HG03097 (cell line): Measurements from ENCODE around the gene SMTN.
A peak's percentile ranks its signal among the peaks of the same experiment; 100 is the strongest.
"Not testable (repeated sequence)": the region's sequence is repeated elsewhere in the genome, so short reads cannot be mapped to it uniquely, and the experiment has no call there.

Experiments
- ATAC-seq: cut with Tn5 transposase; IDR thresholded peaks from one replicate; pipeline ENCODE4 v1.9.1; 2021; ENCODE audit not compliant: unreplicated experiment, low FRiP score

Gene SMTN

DNA sequence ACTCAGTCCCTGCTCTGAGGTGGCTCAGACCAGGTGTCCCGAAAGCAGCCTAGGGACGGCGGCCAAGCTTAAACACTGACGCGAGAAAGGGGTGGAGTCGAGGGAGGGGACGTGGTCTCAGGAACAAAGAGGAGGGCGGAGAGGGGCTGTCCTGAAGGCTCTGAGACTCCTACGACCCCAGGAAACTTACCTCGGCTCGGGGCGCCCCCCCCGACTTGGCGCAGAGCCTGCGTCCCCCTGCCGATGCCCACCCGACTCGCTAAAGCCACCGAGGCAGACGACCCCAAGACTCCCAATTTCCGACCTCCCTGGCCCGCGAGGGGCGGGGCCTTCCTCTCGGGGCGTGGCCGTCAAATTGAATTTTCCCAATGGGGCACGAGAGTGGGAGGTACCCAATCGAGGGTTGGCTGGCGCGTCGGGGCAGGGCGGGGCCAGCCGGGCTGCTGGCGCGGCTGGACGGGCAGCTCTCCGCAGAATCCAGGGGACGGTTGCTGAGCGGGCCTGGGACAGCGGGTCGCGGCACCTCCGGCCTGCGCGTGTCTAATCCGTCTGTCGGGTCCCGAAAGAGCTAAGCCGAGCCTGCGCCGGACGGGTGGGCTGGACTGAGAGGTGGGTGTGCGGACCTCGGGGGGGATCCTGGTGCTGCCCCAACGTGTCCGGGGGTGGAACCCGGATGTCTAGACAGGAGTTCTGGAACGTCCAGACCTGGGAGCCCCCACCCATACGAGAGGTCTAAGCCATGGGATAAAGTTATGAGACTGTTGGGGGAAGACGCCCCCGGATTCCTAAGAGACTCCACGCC, at the start of gene SMTN:
SMTN (plus strand) TSS at position 471 of the 802 bp plus-strand sequence. CDS start 1,941 bp downstream, outside the sequence.
- peak; percentile 61 for ATAC-seq

DNA sequence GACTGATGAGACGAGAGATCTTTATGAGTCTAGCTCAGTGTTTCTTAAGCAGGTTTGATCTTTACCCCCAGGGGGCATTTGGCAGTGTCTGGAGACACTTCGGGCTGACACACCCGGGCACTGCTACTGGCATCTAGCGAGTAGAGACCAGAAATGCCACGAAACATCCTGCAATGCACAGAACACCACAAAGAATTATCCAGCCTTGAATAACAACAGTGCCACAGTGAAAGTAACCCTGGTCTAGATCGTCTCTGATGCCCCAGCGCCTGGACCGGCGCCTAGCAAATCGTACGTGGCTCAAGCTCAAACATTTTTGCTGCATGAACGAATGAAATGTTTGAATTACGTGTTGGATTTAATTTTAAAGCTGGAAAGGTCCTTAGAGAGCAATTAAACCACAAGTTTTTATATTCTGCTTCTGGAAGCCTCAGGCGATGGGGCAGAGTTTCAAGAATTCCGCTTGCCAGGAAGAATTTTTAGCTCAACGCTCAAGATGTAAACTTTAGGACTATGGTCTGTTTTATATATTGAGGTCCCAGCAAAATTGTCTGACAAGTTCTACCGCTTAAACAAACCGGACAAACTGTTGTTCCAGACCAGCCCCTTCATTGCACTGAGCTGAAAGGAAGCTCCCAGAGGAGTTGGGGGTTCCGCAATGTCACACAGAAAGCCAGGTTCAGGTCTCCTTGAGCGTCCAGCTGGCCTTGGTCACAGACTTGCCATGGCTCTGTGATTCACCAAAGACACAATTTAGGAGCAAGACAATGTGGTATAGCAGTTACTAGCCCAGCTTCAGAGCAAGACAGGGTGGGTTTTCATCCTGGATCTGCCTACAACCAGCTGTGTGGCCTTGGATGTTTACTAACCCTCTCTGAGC, 44.2 kb upstream of the SMTN start:
- no peak for ATAC-seq

- no peak for ATAC-seq
Measured at GRCh38 chr22:31038686-31039085, 42.4 kb upstream of the SMTN start.

- no peak for ATAC-seq
Measured at GRCh38 chr22:31039393-31039792, 41.7 kb upstream of the SMTN start.

DNA sequence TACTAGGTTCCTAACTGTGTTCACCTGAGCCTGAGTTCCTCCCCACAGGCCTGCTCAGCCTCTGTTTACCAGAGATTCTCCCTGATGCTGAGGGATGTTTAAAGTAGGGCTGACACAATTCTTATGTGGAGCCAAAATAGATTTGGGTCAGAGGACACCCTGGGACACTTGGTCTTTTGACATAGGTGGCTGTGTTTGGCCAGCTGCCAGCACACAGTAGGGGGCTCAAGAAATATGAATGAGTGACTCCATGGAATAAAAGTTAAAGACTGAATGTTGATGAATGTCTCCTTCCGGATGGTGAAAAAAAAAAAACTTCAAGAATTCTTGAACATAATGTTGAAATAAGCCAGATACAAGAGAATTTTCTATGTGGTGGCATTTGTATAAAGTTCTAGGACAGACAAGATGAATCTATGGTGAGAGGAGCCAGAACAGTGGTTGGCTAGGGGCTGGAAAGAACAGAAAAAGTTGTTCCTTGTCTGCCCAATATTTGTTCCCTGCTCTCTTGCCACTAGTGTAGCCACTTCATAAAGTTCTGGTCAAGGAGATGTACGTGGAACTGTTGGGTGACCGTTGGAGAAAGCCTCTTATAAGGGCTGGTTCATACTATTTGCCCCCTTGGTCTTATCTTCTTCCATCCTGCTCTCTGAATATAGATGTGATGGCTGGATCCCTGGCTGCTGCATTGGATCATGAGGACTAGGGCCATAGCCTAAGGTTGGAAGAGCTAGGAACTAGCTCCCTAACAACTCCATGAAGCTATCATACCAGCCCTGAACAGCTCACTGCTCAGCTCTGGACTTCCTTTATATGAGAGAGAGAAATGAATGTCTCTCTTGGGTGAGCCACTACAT, 40.3 kb upstream of the SMTN start:
- no peak for ATAC-seq

DNA sequence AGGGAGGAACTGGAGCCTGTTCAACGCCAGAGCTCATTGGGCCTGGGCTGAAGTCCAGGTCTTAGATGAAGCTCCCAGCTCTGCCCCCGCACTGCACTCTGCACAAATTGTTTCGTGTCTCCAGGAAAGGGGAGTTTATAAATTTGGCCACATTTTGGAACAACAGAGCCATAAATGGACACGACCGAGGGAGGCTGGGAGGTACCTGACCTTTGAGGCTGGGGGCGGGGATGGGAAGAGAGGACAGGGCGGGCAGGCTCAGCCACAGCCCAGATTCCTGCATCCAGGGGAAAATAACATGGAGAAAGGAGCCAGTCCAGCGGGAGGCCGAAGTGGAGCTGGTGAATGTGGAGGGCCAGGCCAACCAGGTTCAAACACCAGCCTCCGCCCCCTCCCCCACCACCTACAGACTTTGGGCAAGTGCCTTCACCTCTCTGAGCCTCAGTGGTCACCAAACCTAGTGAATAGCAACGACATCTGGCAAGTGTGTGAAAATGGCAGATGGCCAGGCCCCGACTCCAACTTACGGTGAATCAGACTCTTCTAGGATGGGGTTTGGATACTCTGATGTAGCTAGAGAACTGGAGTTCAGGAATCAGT, 36.8 kb upstream of the SMTN start:
- no peak for ATAC-seq

DNA sequence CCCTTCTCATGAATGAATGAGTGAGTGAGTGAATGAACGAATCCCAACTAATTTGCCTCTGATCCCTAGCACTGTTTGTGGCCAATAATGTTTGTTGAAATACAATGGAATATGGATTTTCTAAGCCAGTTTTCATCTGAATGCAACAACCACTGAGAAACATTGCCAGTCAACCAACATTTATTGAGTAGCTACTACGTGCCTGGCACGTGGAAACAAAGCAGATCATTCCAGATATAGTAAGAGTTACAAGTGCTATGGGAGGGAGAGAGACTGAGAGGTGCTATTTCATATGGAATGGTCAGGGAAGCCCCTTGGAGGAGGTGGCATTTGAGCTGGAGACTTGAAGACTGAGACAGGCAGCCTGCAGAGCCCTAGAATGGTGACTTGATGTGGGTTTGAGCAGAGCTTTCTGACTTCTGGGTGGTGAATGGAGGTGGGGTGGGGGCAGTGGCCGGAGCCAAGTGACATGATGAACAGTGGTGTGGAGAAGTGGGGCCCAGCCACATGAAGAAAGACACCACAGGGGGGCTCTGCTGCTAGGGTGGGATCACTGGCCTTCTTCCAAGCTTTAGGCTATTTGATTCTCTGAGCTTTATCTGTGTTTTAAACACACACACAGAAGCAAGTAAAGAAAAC, 35.1 kb upstream of the SMTN start:
- ATAC-seq, result no peak

DNA sequence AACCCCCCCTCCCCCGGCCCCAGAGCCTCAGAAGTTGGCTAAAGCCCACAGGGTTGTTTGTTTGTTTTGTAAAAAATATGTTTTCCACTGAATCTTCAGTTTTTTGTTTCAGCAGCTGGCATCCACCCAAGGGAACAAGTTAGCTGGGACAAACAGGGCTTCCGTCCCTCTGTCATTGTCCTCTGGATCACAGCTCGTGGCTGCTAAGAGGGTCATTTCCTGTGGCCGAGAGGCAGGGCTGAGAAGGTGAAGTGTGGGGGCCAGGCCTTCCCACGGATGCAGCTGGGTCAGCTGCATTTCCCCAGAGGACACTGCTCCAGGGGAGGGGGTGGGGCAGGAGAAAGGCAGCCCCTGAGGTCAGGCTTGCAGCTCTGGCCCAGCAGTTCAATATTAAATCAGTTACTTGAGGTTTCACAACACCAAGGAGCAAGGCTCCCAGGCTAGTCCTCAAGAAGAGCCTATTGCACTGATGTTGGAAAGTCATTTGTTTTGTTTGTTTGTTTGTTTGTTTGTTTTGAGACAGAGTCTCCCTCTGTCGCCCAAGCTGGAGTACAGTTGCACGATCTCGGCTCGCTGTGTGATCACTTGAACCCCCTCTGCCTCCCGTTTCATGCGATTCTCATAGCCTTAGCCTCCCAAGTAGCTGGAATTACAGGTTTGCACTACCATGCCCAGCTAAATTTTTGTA, 34.4 kb upstream of the SMTN start:
- no peak for ATAC-seq

DNA sequence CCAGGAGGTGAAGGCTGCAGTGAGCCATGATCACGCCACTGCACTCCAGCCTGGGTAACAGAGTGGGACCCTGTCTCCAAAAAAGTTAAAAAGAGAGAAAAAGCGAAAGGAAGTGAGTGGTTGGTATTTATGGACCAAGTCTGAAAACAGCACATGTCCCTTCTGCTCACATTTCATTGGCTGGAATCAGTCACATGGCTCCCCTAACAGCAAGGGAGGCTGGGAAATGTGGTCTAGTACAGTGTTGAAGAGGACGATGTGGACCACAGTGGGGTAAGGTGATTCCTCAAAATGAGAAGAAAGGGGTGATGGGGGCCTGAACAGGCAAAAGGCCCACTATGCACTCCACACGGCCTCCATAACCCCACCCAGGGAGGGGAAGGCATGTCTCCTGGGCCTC, 32.5 kb upstream of the SMTN start:
- no peak for ATAC-seq

DNA sequence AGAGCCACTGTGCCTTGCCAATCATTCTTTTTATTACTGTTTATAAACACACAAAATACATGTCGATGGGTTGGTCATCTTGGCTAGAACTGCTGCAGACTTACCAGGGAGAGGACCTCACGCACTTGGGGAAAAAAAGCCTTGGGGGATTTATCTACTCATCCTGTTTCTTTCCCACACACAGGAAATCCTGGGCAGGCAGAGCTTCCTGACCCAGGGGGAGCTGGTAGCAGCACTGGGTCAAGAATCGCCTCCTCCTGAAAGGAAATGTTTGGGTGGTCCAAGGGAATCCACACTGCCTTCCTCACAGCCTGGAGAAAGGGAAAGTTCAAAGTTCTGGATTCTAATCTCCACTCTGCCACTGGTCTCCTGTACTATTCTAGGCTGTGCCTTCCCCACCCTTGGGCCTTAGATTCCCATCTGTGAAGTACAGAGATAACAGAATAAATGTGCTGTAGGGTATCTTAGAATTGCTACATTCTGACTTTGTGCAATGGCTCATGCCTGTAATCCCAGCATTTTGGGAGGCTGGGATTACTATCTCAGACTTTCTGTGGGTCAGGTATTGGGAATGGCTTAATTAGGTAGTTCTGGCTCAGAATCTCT, 31.2 kb upstream of the SMTN start:
- ATAC-seq, result no peak

GRCh38 chr22:31055117-31055634, 25.9 kb upstream of the SMTN start:
- no peak for ATAC-seq

DNA sequence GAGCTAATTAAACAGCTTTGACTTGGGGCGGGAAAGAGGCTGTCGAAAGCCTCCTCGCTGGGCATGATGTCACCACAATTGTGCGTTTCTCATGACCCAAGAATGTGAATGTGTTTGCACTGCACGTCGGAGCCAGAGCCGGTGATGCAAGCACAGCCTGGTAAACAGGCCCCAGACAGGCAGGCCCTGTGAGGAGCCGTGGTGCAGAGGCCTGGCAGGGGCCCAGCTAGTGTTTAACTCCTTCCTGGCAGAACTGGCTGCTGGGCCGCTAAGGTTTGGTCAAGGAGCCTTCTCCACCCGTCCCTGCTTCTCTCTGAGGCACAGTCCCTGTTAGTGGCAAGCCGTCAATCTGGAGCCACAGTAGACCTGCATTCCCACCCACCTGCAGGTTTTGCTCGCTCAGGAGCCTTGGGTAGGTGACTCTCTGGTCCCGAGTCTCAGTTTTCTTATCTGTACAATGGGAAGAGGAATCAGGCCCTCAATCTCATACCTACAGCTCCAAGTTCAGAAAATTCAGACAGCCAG, 25.4 kb upstream of the SMTN start:
- ATAC-seq, result no peak

GRCh38 chr22:31056986-31057599, 24.0 kb upstream of the SMTN start:
- no peak for ATAC-seq

GRCh38 chr22:31059663-31060062, 21.5 kb upstream of the SMTN start:
- ATAC-seq, result not testable (repeated sequence)

GRCh38 chr22:31062566-31063230, 18.4 kb upstream of the SMTN start:
- ATAC-seq, result no peak

DNA sequence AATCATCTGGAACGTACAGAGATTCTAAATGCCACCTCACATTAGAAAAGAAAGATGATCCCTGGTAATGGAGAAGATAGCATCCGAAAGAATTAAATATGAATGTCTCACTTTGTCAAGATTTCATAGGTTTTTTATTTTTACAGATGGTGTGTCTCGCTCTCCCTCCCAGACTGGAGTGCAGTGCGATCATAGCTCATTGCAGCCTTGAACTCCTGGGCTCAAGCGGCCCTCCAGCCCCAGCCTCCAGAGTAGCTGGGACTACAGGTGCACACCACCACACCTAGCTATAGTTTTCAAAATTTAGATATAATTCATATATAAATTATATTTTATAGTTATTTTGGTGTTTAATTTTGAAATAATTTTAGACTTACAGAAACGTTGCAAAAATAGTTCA, 16.7 kb upstream of the SMTN start:
- no peak for ATAC-seq

DNA sequence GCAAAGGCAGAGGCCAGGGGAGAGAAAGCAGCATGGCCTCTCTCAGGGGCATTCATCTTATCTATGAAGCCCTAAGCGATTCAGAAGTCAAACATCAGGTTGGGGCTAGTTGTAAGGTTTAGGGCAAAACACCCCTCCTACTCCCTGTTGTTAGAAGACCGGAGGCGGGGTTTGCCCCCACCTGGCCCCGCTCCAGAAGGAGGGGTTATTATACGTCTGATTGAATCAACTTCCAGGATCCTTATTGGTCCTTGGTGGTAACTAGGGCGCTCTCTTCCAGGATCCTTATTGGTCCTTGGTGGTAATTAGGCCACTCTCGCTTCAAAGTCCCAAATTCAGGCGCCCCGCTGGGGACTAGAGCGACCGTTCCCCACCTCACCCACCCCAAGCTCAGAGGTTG, 12.1 kb upstream of the SMTN start:
- no peak for ATAC-seq
